Fibroblast of mammary gland (primary cell): ENCODE results near the gene PLCB4.

ENCODE experiments used
- DNase-seq: peaks from one replicate; pipeline ENCODE4 v3.0.0-alpha.2; 2010; ENCODE audit warnings: low read depth
- H3K4me3 ChIP-seq: 2 replicates; pipeline ENCODE4 v1.5.1; 2011; ENCODE audit warnings: low read depth, mild to moderate bottlenecking, low read length, moderate library complexity; ENCODE audit not compliant: control insufficient read depth
- CTCF ChIP-seq: conservative IDR thresholded peaks from 2 replicates; pipeline ENCODE4 v1.5.1; 2011; ENCODE audit warnings: low read depth, low read length, inconsistent platforms; ENCODE audit not compliant: control insufficient read depth, insufficient read depth

PLCB4 gene

DNA sequence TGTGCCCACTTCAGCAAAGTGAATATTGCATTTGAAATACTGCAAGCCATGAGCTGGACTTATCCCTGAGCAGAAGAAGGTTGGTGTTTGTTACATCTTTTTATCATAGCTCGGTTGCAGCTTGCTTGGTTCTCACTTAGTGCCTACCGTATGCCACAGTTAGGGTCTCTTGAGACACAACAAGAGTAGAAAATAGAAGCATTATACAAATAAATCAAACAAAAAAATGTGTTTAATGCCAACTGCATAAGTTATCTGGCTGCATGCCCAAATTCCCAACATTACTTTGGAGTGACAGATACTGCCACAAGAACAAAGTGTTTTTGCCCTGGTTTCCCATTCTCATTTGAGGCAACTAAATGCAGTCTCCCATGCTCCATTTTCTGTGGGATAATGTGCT, 391.6 kb downstream of the PLCB4 start:
- H3K4me3 ChIP-seq = no peak overlapping the region
- peak; percentile 43 for DNase-seq
- TF ChIP-seq CTCF = no peak

- H3K4me3 ChIP-seq = no peak overlapping the region
- TF ChIP-seq CTCF = peak; percentile 53
- DNase-seq = no peak
Measured at GRCh38 chr20:9467995-9468394, 399.1 kb downstream of the PLCB4 start.

DNA sequence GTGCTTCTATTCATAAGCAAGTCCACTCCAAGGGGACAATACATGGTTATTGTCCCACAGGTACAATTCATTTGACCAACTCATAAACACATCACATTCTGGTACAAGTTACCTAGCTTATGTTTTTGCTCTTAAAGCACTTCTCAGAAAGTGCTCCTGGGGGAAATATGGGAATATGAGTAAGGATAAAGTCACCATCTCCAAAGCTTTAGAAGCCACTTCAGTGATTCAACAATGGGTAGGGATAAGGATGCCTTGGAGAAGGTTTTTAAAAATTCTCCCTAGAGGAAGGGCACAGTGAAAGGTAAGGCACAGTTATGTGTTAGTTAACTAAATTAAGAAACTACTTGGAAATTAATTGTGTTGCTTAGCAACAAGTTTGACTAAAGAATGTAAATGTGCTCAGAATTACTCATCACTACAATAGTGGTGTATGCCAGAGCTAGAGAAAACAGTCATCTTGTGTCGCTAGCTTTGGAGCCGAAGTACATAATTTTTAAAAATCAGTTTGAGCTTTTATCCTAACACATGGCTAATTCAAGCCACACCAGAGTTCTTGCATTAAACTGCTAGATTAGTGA, 406.0 kb downstream of the PLCB4 start:
- H3K4me3 ChIP-seq = no peak overlapping the region
- peak; percentile 50 for DNase-seq
- TF ChIP-seq CTCF = no peak

GRCh38 chr20:9475456-9475855, 406.6 kb downstream of the PLCB4 start:
- no peak for DNase-seq
- TF ChIP-seq CTCF = no peak
- H3K4me3 ChIP-seq = no peak overlapping the region

DNA sequence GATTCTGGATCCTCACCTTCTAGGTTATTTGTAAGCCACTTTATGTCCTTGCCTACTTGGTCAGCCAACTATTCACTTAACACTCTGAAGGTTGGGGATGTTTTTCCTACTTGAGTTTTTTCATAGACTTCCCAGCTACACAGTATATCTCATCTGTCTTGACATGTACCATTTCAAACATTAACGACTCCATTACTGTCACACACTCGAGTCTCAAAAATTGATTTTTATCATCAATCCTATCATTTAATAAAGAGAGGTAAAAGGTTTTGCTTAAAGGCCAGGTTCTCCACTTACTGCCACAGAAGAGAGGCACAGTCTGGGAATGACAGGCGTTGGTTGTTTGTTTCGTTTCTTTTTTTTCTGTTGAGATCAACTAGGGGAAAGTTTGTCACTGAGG, 407.3 kb downstream of the PLCB4 start:
- TF ChIP-seq CTCF = no peak
- H3K4me3 ChIP-seq = no peak overlapping the region
- no peak for DNase-seq

- no peak overlapping the region for H3K4me3 ChIP-seq
- no peak for DNase-seq
- no peak for TF ChIP-seq CTCF
Measured at GRCh38 chr20:9476637-9477036, 407.8 kb downstream of the PLCB4 start.

DNA sequence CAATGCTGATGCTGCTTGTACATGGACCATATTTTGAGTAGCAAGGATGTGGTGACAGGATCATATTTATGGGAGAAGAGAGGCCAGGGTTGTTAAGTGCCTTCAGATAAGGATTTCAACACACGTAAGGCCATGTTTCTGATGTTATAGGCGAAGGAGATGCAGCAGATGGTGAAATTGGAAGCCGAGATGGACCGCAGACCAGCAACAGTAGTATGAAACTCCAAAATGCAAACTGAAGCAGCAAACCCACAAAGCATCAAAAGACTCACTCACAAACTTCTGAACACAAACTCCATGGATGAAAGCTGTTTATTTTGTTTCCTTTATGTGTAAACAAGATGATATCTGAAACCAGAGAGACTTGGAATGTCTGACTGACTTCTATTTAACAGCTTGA, 409.9 kb downstream of the PLCB4 start:
- no peak for TF ChIP-seq CTCF
- DNase-seq = no peak
- H3K4me3 ChIP-seq = no peak overlapping the region
